Kidney capillary endothelial cell (primary cell): ENCODE data around the gene LRRC57.

ENCODE experiments used
- DNase-seq: peaks from one replicate; pipeline ENCODE4 v3.0.0-alpha.2; 2018; ENCODE audit warnings: low spot score

LRRC57 gene

GRCh38 chr15:42549741-42550392, 1.3 kb upstream of the LRRC57 start:
- no peak for DNase-seq

DNA sequence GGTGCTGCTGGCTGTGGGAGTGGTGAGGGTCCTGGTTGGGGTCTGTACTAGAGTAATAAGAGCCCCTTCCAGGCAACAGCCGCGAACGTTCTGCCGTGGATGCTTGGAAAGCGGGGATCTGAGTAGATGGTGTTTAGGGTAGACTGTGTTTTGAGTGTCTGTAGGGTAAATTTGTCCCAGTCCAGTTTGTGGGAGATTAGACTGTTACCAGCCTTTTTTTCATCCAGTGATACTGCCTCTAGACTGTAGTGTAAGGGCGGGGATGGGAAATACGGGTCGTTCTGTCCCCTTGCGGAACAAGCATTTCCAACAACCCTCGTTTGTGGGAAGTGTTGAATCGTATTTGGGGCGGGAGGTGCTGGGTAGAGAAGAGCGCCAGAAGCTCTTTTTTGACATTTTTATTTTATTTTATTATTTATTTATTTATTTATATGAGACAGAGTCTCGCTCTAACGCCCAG, 469 bp upstream of the LRRC57 start:
- peak; percentile 47 for DNase-seq

GRCh38 chr15:42547918-42548248, 710 bp downstream of the LRRC57 start:
- no peak for DNase-seq

DNA sequence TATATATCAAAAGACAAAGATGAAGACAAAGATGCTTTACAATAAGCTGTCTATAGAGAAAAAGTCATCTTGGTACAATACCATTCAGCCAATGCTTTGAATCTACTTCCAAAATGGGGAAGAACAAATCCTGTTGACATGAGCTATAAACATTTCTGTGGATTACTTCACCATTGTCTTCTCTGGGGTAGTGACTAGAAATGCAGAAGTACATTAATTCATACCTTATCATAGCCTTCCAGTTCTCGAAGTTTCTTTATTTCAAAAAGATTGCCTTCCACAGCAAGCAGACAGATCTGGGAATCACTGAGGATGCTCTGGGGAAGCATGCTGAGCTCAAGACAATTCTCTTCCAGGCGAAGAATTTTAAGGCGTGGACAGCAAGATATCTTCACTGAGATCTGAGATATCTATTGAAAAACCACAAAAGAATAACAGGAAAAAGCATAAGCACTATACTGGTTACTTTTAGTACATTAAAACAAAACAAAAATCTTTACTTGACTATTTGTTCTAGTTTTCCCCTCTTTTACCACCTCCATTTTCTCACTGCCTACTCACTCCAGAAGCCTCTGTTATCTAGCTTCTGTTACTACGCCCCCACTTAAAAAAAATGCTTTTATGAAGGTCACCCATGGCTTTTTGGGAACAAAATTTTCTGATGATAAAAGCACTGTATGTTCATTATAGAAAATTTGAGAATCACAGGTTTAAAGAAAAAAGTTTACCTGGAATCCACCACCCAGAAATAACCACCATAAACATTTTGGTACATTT, 3.6 kb downstream of the LRRC57 start:
- DNase-seq: no peak

- no peak for DNase-seq
These were observed 15.3 kb downstream of the LRRC57 start for GRCh38 chr15:42533246-42533645.

- DNase-seq: no peak
These were observed 19.6 kb downstream of the LRRC57 start for GRCh38 chr15:42528970-42529369.

GRCh38 chr15:42523331-42523730, 25.3 kb downstream of the LRRC57 start:
- no peak for DNase-seq

- peak; percentile 11 for DNase-seq
These were observed 37.6 kb downstream of the LRRC57 start for GRCh38 chr15:42511007-42511391.

DNA sequence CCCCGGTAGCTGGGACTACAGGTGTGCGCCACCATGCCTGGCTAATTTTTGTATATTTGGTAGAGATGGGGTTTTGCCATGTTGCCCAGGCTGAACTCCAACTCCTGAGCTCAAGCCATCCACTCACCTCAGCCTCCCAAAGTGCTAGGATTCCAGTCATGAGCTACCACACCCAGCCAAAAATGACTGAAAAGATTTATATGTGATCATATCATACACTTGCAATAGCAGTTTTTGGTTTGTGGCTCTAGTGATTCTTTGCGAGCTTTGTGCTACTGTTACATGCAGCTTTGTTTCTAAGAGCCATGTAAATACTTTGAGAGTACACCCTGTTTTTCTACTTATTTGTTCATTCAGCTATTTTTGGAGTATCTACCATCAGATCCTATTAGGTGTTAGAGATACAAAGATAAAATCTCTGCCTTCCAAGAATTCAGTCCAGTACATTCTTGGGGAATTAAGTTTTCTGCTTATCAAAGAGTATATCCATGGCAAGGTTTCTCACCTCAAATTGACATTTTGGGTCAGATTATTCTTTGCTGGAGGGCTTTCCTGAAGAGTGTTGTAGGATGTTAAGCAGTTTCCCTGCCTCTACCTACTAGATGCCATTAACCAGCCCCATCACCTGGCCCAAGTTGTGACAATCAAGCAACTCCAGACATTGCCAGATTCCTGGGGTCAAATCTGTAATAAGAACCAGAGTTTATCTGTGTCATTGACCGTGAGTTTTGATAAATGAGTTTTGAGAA, 38.2 kb downstream of the LRRC57 start:
- DNase-seq: no peak

DNA sequence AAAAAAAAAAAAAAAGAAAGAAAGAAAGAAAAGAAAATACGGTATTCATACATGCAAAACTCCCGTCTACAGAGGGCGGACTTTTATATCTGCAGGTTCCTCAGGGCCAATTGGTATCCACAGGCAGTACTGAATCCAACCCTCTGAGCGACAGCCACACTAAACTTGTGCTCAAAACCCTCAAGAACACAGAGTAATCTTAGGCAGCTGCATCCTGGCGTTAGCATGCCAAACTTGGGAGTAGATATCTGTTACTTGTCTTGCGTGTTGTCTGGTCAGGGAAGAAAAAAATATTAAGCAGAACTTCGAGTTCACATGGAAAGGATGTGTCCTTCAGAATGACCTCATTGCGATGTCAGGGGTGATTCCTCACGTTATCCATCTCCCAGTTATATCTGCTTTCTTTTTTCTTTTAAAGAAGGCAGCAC, 40.3 kb downstream of the LRRC57 start:
- no peak for DNase-seq

GRCh38 chr15:42507514-42507913, 41.1 kb downstream of the LRRC57 start:
- no peak for DNase-seq

- no peak for DNase-seq
These were observed 44.0 kb downstream of the LRRC57 start for GRCh38 chr15:42504631-42505030.

- no peak for DNase-seq
These were observed 44.8 kb downstream of the LRRC57 start for GRCh38 chr15:42503825-42504224.

DNA sequence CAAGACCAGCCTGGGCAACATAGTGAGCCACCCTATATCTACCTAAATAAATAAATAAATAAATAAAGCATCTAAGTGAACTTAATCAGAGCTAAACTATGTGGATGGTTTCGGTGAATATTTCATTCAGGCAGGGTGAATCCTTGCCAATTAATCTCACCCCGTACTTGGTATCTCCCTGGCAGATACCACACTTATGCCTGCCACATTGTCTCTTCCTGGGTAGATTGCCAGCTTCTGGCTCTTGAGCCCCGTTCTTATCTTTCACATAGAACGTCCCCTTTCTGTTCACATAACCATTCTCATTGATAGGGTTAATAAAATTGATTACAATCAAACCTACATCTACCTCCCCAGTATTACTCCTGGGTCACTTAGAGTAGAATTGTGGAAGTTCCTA, 46.1 kb downstream of the LRRC57 start:
- no peak for DNase-seq

DNA sequence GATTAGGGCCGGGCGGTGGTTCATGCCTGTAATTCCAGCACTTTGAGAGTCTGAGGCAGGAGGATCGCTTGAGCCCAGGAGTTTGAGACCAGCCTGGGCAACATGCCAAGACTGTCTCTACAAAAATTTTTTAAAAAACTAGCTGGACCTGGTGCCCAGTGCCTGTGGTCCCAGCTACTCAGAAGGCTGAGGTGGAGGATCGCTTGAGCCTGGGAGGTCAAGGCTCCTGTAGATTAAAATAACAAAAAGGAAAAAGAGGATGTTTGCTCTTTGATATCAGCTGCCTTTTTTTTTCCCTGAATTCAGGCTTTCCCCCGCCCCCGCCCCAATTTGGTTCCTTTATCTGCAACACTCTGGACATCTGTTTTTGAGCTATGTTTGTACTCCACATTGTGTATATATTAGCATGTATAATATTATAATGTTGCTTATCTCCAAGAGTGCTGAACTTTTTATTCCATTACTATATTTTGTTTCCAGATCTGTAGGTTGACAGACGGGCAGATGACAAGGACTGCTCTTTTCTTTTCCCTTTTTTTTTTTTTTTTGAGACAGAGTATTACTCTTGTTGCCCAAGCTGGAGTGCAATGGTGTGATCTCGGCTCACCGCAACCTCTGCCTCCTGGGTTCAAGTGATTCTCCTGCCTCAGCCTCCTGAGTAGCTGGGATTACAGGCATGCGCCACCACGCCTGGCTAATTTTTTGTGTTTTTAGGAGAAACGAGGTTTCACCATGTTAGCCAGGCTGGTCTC, 48.6 kb downstream of the LRRC57 start:
- no peak for DNase-seq

DNA sequence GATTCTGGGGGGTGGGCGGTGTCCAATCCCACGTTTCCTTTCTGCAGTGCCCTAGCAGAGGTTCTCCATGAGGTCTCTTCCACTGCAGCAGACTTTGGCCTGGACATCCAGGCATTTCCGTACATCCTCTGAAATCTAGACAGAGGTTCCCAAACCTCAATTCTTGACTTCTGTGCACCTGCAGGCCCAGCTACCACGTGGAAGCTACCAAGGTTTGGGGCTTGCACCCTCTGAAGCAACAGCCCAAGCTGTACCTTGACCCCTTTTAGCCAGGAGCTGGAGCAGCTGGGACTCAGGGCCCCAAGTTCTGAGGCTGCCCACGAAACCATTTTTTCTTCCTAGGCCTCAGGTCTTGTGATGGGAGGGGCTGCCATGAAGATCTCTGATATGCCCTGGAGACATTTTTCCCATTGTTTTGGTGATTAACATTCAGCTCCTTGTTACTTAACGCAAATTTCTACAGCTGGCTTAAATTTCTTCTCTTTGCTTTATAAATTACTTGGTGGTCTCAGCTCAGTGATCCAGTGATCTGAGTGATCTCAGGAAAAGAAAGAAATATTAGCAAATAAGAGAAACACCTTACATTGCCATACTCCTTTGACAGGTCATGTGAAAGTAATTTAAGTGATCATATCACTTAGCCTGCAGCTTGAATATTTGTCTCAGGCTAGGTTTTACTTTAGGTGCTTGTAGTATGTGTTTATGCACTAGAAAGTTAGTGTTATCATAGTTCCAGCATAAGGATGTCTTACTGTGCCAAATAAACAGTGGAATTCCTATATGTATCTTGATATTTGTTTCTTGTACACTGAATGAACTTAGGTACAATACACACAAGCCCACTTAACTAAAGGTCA, 50.2 kb downstream of the LRRC57 start:
- DNase-seq: no peak

- peak; percentile 95 for DNase-seq
These were observed 53.0 kb downstream of the LRRC57 start, which contains the start of gene SNAP23 for GRCh38 chr15:42495361-42496212. TSS of gene SNAP23 (plus strand) at chr15:42495634. CDS start at chr15:42511847, 16,213 bp downstream.

GRCh38 chr15:42494998-42495360, 53.6 kb downstream of the LRRC57 start:
- peak; percentile 90 for DNase-seq

- DNase-seq: no peak
These were observed 54.9 kb downstream of the LRRC57 start for GRCh38 chr15:42493679-42494078.

- DNase-seq: peak; percentile 69
These were observed 56.9 kb downstream of the LRRC57 start for GRCh38 chr15:42491539-42492225.
